ENCODE data around the gene LGALS3. TPM values are rescaled to one million over a fixed set of nuclear protein-coding genes. Genes with fewer than 3 reads are reported as not detected.

LGALS3 gene
- polyA plus RNA-seq, 4 donors = 593 to 2,279 (median 1,750) TPM

DNA sequence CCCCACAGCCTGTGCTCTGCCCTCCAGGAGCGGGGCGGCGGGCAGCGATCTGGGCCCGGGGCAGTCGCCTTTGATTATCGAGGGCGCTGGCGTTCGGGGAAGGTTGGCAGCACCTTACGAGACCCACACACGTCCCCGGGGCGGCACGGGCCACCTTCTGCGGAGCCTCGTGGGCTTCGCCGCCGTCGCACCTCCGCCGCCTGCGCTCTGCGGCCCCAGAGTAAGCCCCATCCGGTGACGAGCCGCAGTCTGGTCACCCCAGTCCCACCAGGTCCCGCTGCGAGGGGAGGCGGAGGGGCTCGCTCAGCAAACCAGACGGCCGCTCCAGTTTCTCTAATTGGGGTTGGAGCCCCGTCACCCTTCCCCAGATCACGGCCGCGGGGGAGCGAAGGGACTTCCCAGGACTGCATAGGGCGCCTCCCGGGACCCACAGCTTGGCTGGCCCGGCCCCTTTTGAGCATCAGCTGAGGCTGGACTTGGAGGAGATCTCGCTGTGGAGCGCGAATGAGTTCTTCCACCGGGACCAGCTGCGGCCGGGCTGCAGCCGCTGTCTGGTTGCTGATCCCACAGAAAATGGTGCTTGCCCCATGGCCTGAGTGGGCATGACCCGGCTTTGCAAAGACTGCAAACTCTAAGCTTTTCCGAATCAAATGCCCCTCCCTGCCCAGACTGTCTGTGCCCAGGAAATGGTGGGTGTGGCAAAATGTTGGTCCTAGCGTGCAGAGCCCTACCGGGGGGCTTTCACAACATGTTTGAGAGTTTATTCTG is 560 bp downstream of the LGALS3 start:
- 1% methylated on average over 44 to 53 of the region's 53 CpGs for WGBS, 3 donors

DNA sequence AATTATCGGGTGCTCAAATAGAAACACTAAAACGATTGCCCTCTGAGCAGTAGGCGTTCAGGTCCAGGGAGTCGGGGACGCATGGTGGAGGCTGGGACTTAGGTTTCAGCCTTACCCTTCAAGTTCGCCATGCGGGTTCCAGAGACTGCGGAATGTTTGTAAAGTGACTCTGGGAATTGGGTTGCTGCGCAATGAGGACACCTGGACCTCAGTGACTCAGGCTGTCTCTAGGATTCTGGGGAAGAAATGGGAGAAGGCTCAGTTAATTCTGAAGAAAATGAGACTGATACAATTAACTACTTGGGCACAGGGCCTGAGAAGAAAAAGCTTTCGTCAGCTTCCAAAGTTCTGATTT is 1.1 kb downstream of the LGALS3 start:
- H3K4me1 ChIP-seq (ENCODE audit: control insufficient read depth in 3 of 3, insufficient read depth in 2 of 3, low read depth in 1 of 3, low read length in 2 of 3) = peaks cover 6 to 42% (median 13%) of the 10 kb centered on the region in 3 donors
- peak overlapping the region; percentile 71 to 99 (median 92) for H3K4me3 ChIP-seq (ENCODE audit: low read depth in 1 of 3, low read length in 3 of 3)
- H3K27ac ChIP-seq (ENCODE audit: low read depth in 1 of 3, low read length in 2 of 3) = peak overlapping the region; percentile 95 to 99 (median 98)
- H3K36me3 ChIP-seq (ENCODE audit: control insufficient read depth in 3 of 3, insufficient read depth in 2 of 3, low read depth in 1 of 3, low read length in 3 of 3) = peaks cover 0 to 30% (median 2%) of the 10 kb centered on the region in 3 donors
- 4 to 33% (median 23%) methylated on average over 10 of the region's 10 CpGs for WGBS, 3 donors
- no peaks in the 10 kb centered on the region for H3K9me3 ChIP-seq (ENCODE audit: control insufficient read depth in 2 of 2, insufficient read depth in 1 of 2, low read depth in 1 of 2, low read length in 1 of 2)
- DNase-seq (peak; percentile 54 to 61), FAIRE-seq (no peak)
- no peaks in the 10 kb centered on the region for H3K27me3 ChIP-seq (ENCODE audit: control insufficient read depth in 3 of 3, insufficient read depth in 3 of 3, low read length in 3 of 3)

More for the DNA sequence above, 560 bp downstream of the LGALS3 start:
- H3K36me3 ChIP-seq (ENCODE audit: control insufficient read depth in 3 of 3, insufficient read depth in 2 of 3, low read depth in 1 of 3, low read length in 3 of 3) = peaks cover 0 to 26% (median 2%) of the 10 kb centered on the region in 3 donors
- H3K4me1 ChIP-seq (ENCODE audit: control insufficient read depth in 3 of 3, insufficient read depth in 2 of 3, low read depth in 1 of 3, low read length in 2 of 3) = peaks cover 11 to 44% (median 18%) of the 10 kb centered on the region in 3 donors
- H3K27me3 ChIP-seq (ENCODE audit: control insufficient read depth in 3 of 3, insufficient read depth in 3 of 3, low read length in 3 of 3) = no peaks in the 10 kb centered on the region
- peak in 1 of 2 donors; percentile 62 for DNase-seq
- H3K27ac ChIP-seq (ENCODE audit: low read depth in 1 of 3, low read length in 2 of 3) = peak overlapping the region; percentile 95 to 99 (median 98)
- H3K9me3 ChIP-seq (ENCODE audit: control insufficient read depth in 2 of 2, insufficient read depth in 1 of 2, low read depth in 1 of 2, low read length in 1 of 2) = no peaks in the 10 kb centered on the region
- H3K4me3 ChIP-seq (ENCODE audit: low read depth in 1 of 3, low read length in 3 of 3) = peak overlapping the region; percentile 71 to 99 (median 92)
- FAIRE-seq = no peak

DNA sequence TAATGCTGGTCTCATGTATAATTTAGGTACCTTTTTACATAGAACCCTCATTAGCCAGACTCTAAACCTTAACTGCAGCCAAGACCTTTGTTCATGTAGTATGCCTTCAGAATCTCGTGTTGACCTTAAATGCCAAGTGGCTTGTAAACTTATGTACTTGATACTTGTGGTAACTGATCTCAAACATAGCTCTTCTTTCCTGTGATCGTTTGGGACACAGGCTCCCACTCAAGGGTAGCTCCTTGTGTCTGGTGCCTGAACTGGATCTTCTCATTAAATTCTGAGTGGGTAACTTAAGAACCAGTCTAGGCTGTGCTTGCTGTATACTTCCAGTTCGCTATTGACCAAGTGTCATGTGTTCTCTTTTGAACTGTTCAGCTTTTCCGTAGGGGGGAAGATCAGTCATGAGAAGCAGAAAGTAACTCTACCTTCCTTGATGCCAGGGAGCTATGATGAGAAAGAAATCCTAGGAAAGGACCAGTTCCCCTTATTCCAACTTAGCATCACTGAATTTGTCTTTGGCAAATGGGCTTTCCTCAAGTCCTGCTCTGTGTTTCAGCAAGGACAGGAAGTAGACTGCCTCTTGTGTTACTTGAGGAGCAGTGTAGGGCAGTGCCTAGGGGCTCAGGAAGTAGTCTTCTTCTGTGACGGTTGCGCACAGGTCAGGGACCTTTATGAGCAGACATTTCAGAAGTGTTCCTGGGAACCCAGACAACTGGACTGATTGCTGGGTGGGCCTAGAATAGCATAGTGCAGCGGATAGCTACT is 2.5 kb downstream of the LGALS3 start:
- peak overlapping the region; percentile 24 to 99 (median 92) for H3K4me3 ChIP-seq (ENCODE audit: low read depth in 1 of 3, low read length in 3 of 3)
- peaks cover 0 to 37% (median 2%) of the 10 kb centered on the region in 3 donors for H3K36me3 ChIP-seq (ENCODE audit: control insufficient read depth in 3 of 3, insufficient read depth in 2 of 3, low read depth in 1 of 3, low read length in 3 of 3)
- H3K27me3 ChIP-seq (ENCODE audit: control insufficient read depth in 3 of 3, insufficient read depth in 3 of 3, low read length in 3 of 3) = no peaks in the 10 kb centered on the region
- 51 to 60% (median 57%) methylated on average over 7 of the region's 7 CpGs for WGBS, 3 donors
- peak overlapping the region; percentile 27 to 98 (median 56) for H3K27ac ChIP-seq (ENCODE audit: low read depth in 1 of 3, low read length in 2 of 3)
- FAIRE-seq (no peak), DNase-seq (peak in 1 of 2 donors; percentile 78)
- H3K4me1 ChIP-seq (ENCODE audit: control insufficient read depth in 3 of 3, insufficient read depth in 2 of 3, low read depth in 1 of 3, low read length in 2 of 3) = peaks cover 0 to 40% (median 11%) of the 10 kb centered on the region in 3 donors
- H3K9me3 ChIP-seq (ENCODE audit: control insufficient read depth in 2 of 2, insufficient read depth in 1 of 2, low read depth in 1 of 2, low read length in 1 of 2) = no peaks in the 10 kb centered on the region

DNA sequence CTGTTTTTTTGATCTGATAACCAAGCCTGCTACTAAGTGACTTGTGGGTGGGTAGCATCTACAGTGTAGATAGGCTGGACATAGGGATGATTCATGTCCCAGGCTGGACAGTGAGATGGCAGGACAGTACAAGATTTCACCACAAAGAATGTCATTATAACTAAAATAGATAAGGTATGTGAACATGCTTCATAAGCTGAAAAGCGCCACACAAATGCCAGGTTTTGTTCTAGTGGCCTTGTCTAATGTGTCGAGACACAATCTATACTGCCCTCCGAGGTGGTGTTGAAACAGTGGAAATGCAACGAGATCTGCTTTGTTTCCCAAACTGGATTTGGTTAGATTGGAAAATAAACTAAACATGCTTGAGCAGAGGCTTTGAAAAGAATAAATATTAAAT is 4.4 kb downstream of the LGALS3 start:
- 41 to 47% (median 46%) methylated on average over 4 of the region's 4 CpGs for WGBS, 3 donors
- no peaks in the 10 kb centered on the region for H3K9me3 ChIP-seq (ENCODE audit: control insufficient read depth in 2 of 2, insufficient read depth in 1 of 2, low read depth in 1 of 2, low read length in 1 of 2)
- FAIRE-seq = no peak
- H3K27me3 ChIP-seq (ENCODE audit: control insufficient read depth in 3 of 3, insufficient read depth in 3 of 3, low read length in 3 of 3) = no peaks in the 10 kb centered on the region
- H3K4me3 ChIP-seq (ENCODE audit: low read depth in 1 of 3, low read length in 3 of 3) = peak overlapping the region in 2 of 3 donors; percentile 6 to 92
- peak overlapping the region in 1 of 3 donors; percentile 98 for H3K27ac ChIP-seq (ENCODE audit: low read depth in 1 of 3, low read length in 2 of 3)
- peak in 1 of 2 donors; percentile 55 for DNase-seq
- H3K4me1 ChIP-seq (ENCODE audit: control insufficient read depth in 3 of 3, insufficient read depth in 2 of 3, low read depth in 1 of 3, low read length in 2 of 3) = peaks cover 3 to 40% (median 13%) of the 10 kb centered on the region in 3 donors
- peaks cover 2 to 51% (median 10%) of the 10 kb centered on the region in 3 donors for H3K36me3 ChIP-seq (ENCODE audit: control insufficient read depth in 3 of 3, insufficient read depth in 2 of 3, low read depth in 1 of 3, low read length in 3 of 3)

DNA sequence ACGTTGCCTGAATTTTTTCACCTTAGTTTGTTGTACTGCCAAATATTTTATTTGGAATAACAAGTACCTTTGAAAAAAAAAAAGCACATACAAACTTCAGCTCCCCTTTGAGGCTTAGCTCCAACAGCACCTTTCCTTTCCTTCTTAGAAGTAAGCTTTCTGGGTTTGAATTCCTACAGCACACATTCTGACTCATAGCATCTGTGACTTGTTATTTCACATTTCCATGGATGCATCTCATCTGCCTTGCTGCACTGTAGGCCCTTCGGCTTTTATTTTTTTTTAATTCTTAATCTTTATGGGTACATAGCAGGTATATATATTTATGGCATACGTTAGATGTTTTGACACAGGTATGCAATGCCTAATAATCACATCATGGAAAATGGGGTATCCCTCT is 7.2 kb downstream of the LGALS3 start:
- peaks cover 12 to 55% (median 30%) of the 10 kb centered on the region in 3 donors for H3K36me3 ChIP-seq (ENCODE audit: control insufficient read depth in 3 of 3, insufficient read depth in 2 of 3, low read depth in 1 of 3, low read length in 3 of 3)
- WGBS, 3 donors = 81 to 84% (median 82%) methylated on average over 3 of the region's 3 CpGs
- peak overlapping the region in 1 of 3 donors; percentile 29 for H3K27ac ChIP-seq (ENCODE audit: low read depth in 1 of 3, low read length in 2 of 3)

DNA sequence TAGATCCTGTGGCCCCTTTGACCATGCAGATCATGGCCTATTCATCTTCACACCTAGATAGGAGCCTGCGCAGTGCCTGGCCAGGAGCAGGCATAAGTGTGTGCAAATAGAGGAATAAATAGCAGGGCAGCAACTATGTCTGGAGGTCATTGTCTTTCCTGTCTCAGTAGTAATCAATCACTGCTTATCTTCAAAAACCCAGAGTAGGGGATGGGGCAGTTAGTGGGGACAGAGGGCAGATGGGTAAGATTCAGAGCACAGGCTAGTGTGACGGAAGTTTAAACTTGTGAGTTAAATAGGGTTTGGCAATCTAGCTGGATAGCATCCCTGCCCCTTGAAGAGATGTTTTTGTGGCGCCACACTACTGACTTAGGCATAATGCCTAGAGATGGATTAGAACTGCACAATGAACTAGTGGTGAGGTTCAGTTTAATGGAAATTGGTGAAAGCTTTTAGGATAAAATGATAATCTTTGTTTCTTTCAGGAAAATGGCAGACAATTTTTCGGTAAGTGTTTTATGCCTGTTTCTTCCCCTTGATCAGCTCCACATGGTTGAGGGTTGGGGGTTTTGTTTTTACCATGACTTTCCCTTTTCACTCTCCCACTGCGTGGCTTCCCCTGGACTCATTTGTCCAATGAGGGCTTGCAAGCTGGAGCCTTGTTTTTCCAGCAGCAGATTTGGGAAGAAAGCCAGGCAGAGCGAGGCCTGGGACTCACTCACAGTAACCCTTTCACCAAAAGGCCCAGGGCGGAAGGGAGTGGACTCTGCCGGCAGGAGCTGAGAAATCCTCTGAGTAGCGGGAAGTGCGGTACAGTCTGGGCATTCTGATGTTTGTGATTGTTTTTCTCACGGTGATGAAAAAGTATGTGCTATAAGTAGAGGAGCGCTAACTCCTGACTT is 8.1 kb downstream of the LGALS3 start:
- 58 to 86% (median 83%) methylated on average over 12 of the region's 12 CpGs for WGBS, 3 donors
- H3K9me3 ChIP-seq (ENCODE audit: control insufficient read depth in 2 of 2, insufficient read depth in 1 of 2, low read depth in 1 of 2, low read length in 1 of 2) = no peaks in the 10 kb centered on the region
- no peak for FAIRE-seq
- H3K4me1 ChIP-seq (ENCODE audit: control insufficient read depth in 3 of 3, insufficient read depth in 2 of 3, low read depth in 1 of 3, low read length in 2 of 3) = peaks cover 3 to 55% (median 9%) of the 10 kb centered on the region in 3 donors
- no peaks in the 10 kb centered on the region for H3K27me3 ChIP-seq (ENCODE audit: control insufficient read depth in 3 of 3, insufficient read depth in 3 of 3, low read length in 3 of 3)
- peak in 1 of 2 donors; percentile 43 for DNase-seq
- peaks cover 13 to 53% (median 35%) of the 10 kb centered on the region in 3 donors for H3K36me3 ChIP-seq (ENCODE audit: control insufficient read depth in 3 of 3, insufficient read depth in 2 of 3, low read depth in 1 of 3, low read length in 3 of 3)
- peak overlapping the region in 1 of 3 donors; percentile 3 for H3K4me3 ChIP-seq (ENCODE audit: low read depth in 1 of 3, low read length in 3 of 3)
- H3K27ac ChIP-seq (ENCODE audit: low read depth in 1 of 3, low read length in 2 of 3) = peak overlapping the region in 2 of 3 donors; percentile 43 to 49

More for the DNA sequence above, 7.2 kb downstream of the LGALS3 start:
- Histone ChIP-seq H3K4me3 (ENCODE audit: low read depth in 1 of 3, low read length in 3 of 3) (no peak overlapping the region), H3K9me3 (ENCODE audit: control insufficient read depth in 2 of 2, insufficient read depth in 1 of 2, low read depth in 1 of 2, low read length in 1 of 2) (no peaks in the 10 kb centered on the region), H3K27me3 (ENCODE audit: control insufficient read depth in 3 of 3, insufficient read depth in 3 of 3, low read length in 3 of 3) (no peaks in the 10 kb centered on the region), H3K4me1 (ENCODE audit: control insufficient read depth in 3 of 3, insufficient read depth in 2 of 3, low read depth in 1 of 3, low read length in 2 of 3) (peaks cover 3 to 54% (median 13%) of the 10 kb centered on the region in 3 donors)
- DNase-seq (peak in 1 of 2 donors; percentile 19), FAIRE-seq (no peak)

DNA sequence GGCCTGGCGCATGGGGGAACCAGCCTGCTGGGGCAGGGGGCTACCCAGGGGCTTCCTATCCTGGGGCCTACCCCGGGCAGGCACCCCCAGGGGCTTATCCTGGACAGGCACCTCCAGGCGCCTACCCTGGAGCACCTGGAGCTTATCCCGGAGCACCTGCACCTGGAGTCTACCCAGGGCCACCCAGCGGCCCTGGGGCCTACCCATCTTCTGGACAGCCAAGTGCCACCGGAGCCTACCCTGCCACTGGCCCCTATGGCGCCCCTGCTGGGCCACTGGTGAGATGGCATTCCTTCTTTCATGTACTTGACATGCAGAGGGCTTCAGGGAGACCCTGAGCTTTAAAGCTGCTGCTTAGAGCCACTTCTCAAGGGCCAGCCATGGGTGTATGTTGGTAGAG is 9.0 kb downstream of the LGALS3 start:
- Histone ChIP-seq H3K4me3 (ENCODE audit: low read depth in 1 of 3, low read length in 3 of 3) (no peak overlapping the region), H3K4me1 (ENCODE audit: control insufficient read depth in 3 of 3, insufficient read depth in 2 of 3, low read depth in 1 of 3, low read length in 2 of 3) (peaks cover 3 to 54% (median 9%) of the 10 kb centered on the region in 3 donors), H3K27ac (ENCODE audit: low read depth in 1 of 3, low read length in 2 of 3) (no peak overlapping the region), H3K36me3 (ENCODE audit: control insufficient read depth in 3 of 3, insufficient read depth in 2 of 3, low read depth in 1 of 3, low read length in 3 of 3) (peaks cover 16 to 52% (median 38%) of the 10 kb centered on the region in 3 donors), H3K27me3 (ENCODE audit: control insufficient read depth in 3 of 3, insufficient read depth in 3 of 3, low read length in 3 of 3) (no peaks in the 10 kb centered on the region), H3K9me3 (ENCODE audit: control insufficient read depth in 2 of 2, insufficient read depth in 1 of 2, low read depth in 1 of 2, low read length in 1 of 2) (no peaks in the 10 kb centered on the region)
- peak in 1 of 2 donors; percentile 34 for DNase-seq
- 92 to 93% (median 92%) methylated on average over 7 of the region's 7 CpGs for WGBS, 3 donors
- no peak for FAIRE-seq

All from small intestine (tissue), 7 donors.